GM12891 (cell line): ENCODE measurements around the gene TMTC2.

Experiments used
- PAX5 ChIP-seq: IDR thresholded peaks from 2 replicates; pipeline ENCODE4 v1.6.1; 2011; ENCODE audit warnings: low read length, moderate library complexity, mild to moderate bottlenecking; ENCODE audit not compliant: insufficient read depth, severe bottlenecking
- POLR2A ChIP-seq: IDR thresholded peaks from 2 replicates; pipeline ENCODE4 v1.6.1; 2011; ENCODE audit warnings: low read depth, low read length, control low read depth
- POLR2AphosphoS5 ChIP-seq: IDR thresholded peaks from 2 replicates; pipeline ENCODE4 v1.6.1; 2011; ENCODE audit warnings: low read depth, low read length, control low read depth
- POU2F2 ChIP-seq: IDR thresholded peaks from 2 replicates; pipeline ENCODE4 v1.6.1; 2011; ENCODE audit warnings: low read depth, mild to moderate bottlenecking, control low read depth, low read length, moderate library complexity
- SPI1 ChIP-seq: IDR thresholded peaks from 2 replicates; pipeline ENCODE4 v1.6.1; 2011; ENCODE audit warnings: low read depth, low read length, control low read depth
- TAF1 ChIP-seq: IDR thresholded peaks from 2 replicates; pipeline ENCODE4 v1.6.1; 2011; ENCODE audit warnings: low read depth, low read length, control low read depth

DNA sequence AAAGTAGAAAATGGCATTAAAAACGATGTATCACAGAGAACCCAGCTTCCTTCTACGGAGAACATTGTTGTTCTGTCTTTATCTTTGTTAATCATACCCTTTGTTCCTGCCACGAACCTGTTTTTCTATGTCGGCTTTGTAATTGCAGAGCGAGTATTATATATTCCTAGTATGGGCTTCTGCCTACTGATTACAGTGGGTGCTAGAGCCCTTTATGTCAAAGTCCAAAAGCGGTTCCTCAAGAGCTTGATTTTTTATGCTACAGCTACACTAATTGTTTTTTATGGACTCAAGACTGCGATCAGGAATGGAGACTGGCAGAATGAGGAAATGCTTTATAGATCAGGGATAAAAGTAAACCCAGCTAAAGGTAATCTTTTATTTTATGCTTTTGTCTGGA, 209.6 kb downstream of the TMTC2 start:
- TF ChIP-seq POLR2AphosphoS5 (no peak), POLR2A (no peak), SPI1 (no peak), TAF1 (no peak), POU2F2 (no peak), PAX5 (no peak)
